ENCODE data around the gene TH. TPM values are rescaled to one million over a fixed set of nuclear protein-coding genes. Genes with fewer than 3 reads are reported as not detected.
A peak's percentile ranks its signal among the peaks of the same experiment; 100 is the strongest.

TH gene
- total and polyA plus RNA-seq, 9 of the 15 experiments (the other 6 are each of a cell fraction or from before 2014, with no cell fraction given) = not detected

- Histone ChIP-seq H3K9ac (ENCODE audit: insufficient read depth in 1 of 2, low read depth in 2 of 2, low read length in 2 of 2) (no peak overlapping the region), H3K4me3 (no peak overlapping the region), H3K4me2 (ENCODE audit: insufficient read depth, low read length) (no peak overlapping the region), H3K27me3 (ENCODE audit: control insufficient read depth in 2 of 2, insufficient read depth in 2 of 2, low read length in 2 of 2) (peaks cover 0 to 18% of the 10 kb centered on the region in 2 experiments; a peak in 3 of 5 replicates), H3K27ac (ENCODE audit: extremely low read depth, low read depth, low read length) (no peak overlapping the region), H3K9me3 (replicated peaks; ENCODE audit: control insufficient read depth, insufficient read depth, low read depth, low read length) (no peaks in the 10 kb centered on the region), H3K36me3 (ENCODE audit: control insufficient read depth, insufficient read depth, low read length) (no peaks in the 10 kb centered on the region), H3K79me2 (ENCODE audit: control insufficient read depth, insufficient read depth, low read length) (no peaks in the 10 kb centered on the region), H3K9me1 (ENCODE audit: control insufficient read depth, insufficient read depth, low read length) (no peaks in the 10 kb centered on the region), H3K4me1 (replicated peaks in 1 of 2; ENCODE audit: control insufficient read depth in 2 of 2, insufficient read depth in 2 of 2, low read length in 2 of 2) (peaks cover 0 to 47% of the 10 kb centered on the region in 2 experiments; a peak in 2 of 5 replicates), H4K20me1 (replicated peaks; ENCODE audit: control insufficient read depth, insufficient read depth, low read length) (no peaks in the 10 kb centered on the region; the same call in 1 of the 2 replicates), H2AFZ (ENCODE audit: low read depth, low read length) (no peak overlapping the region)
- no TSS peak for BruUV-seq (replicated peaks)
- FAIRE-seq (no peak), DNase-seq (ENCODE audit: extremely low read depth in 1 of 4, low spot score in 3 of 4) (no peak), ATAC-seq (no peak)
- in situ Hi-C loops (cut with MboI) (loop anchor here (10.0 kb wide), 2 partner anchors 304 to 464 kb away; partner anchors contain the start of genes KRTAP5-6 and LSP1), intact Hi-C loops (cut with micrococcal nuclease) (no loop called here)
- TF ChIP-seq RNF2 (IDR thresholded peaks at IDR 0.05) = no peak
- TF ChIP-seq PHF8 (IDR thresholded peaks at IDR 0.05; ENCODE audit: borderline replicate concordance, low read length) = no peak
- CTCF ChIA-PET (ENCODE audit: low intra/inter-chr PET ratio) = no interaction called here
- 0% methylated on average over 2 of the region's 10 CpGs for WGBS (ENCODE audit: insufficient coverage, low coverage, missing lambda C conversion rate)
- POLR2A ChIA-PET = no interaction called here
Observed at GRCh38 chr11:2158966-2159365, 12.6 kb downstream of the TH start.

GRCh38 chr11:2158296-2158737 lies 13.3 kb downstream of the TH start:
- Histone ChIP-seq H3K4me1 (replicated peaks in 1 of 2; ENCODE audit: control insufficient read depth in 2 of 2, insufficient read depth in 2 of 2, low read length in 2 of 2) (peaks cover 0 to 41% of the 10 kb centered on the region in 2 experiments; a peak in 1 of 5 replicates), H2AFZ (ENCODE audit: low read depth, low read length) (no peak overlapping the region), H3K4me3 (no peak overlapping the region), H3K9ac (ENCODE audit: insufficient read depth in 1 of 2, low read depth in 2 of 2, low read length in 2 of 2) (peak overlapping the region in 1 of 2 experiments; percentile 17; a peak in 1 of 4 replicates), H3K4me2 (ENCODE audit: insufficient read depth, low read length) (no peak overlapping the region), H3K36me3 (ENCODE audit: control insufficient read depth, insufficient read depth, low read length) (no peaks in the 10 kb centered on the region), H3K9me3 (replicated peaks; ENCODE audit: control insufficient read depth, insufficient read depth, low read depth, low read length) (no peaks in the 10 kb centered on the region), H3K27ac (ENCODE audit: extremely low read depth, low read depth, low read length) (no peak overlapping the region), H4K20me1 (replicated peaks; ENCODE audit: control insufficient read depth, insufficient read depth, low read length) (no peaks in the 10 kb centered on the region; the same call in 1 of the 2 replicates), H3K9me1 (ENCODE audit: control insufficient read depth, insufficient read depth, low read length) (no peaks in the 10 kb centered on the region), H3K27me3 (ENCODE audit: control insufficient read depth in 2 of 2, insufficient read depth in 2 of 2, low read length in 2 of 2) (peaks cover 0 to 20% of the 10 kb centered on the region in 2 experiments; a peak in 3 of 5 replicates), H3K79me2 (ENCODE audit: control insufficient read depth, insufficient read depth, low read length) (no peaks in the 10 kb centered on the region)
- FAIRE-seq (no peak), ATAC-seq (peak; percentile 8; the same call in 1 of the 3 replicates), DNase-seq (ENCODE audit: extremely low read depth in 1 of 4, low spot score in 3 of 4) (no peak)
- CTCF ChIA-PET (ENCODE audit: low intra/inter-chr PET ratio) = no interaction called here
- TF ChIP-seq KDM4B (IDR thresholded peaks at IDR 0.05; ENCODE audit: borderline replicate concordance in 2 of 2, low read depth in 1 of 2) (no peak), EWSR1 (IDR thresholded peaks at IDR 0.05; ENCODE audit: borderline replicate concordance, low read depth, partially characterized antibody) (no peak), KLF6 (CRISPR knock-in tag; IDR thresholded peaks at IDR 0.05; ENCODE audit: borderline replicate concordance) (no peak), ZNF830 (CRISPR knock-in tag; IDR thresholded peaks at IDR 0.05) (no peak), ARHGAP35 (IDR thresholded peaks at IDR 0.05; ENCODE audit: partially characterized antibody) (no peak), MEF2D (tag; conservative IDR thresholded peaks at IDR 0.05; ENCODE audit: low read depth) (no peak), ZNF217 (CRISPR knock-in tag; IDR thresholded peaks at IDR 0.05) (no peak), MAFF (IDR thresholded peaks at IDR 0.05; ENCODE audit: low read length) (no peak)
- in situ Hi-C loops (cut with MboI) = loop anchor here (10.0 kb wide), 2 partner anchors 304 to 464 kb away; partner anchors contain the start of genes KRTAP5-6 and LSP1
- POLR2A ChIA-PET = interaction anchor here (0.6 kb wide), 1 partner anchor 620 kb away, joined by 3 read pairs; no protein-coding TSS in a partner anchor
- no TSS peak for BruUV-seq (replicated peaks)
- intact Hi-C loops (cut with micrococcal nuclease) = no loop called here
- WGBS (ENCODE audit: insufficient coverage, low coverage, missing lambda C conversion rate) = 2% methylated on average over 12 of the region's 13 CpGs

Data from K562 (cell line).